Hindlimb muscle (tissue), 1 donor: ENCODE measurements around the gene NPTX1. TPM values are rescaled to one million over a fixed set of nuclear protein-coding genes. Genes with fewer than 3 reads are reported as not detected.

ENCODE experiments used
- DNase-seq: peaks from one replicate; pipeline ENCODE4 v3.0.0-alpha.2; 2013
- polyA plus RNA-seq: library from polyadenylated mRNA; unstranded; fragments of 120-200 nt; gene quantifications from one replicate; pipeline ENCODE4 v1.2.1, GENCODE V29; 2013; ENCODE audit not compliant: insufficient read length

NPTX1 gene
- polyA plus RNA-seq, 1 donor = 0.43 TPM

GRCh38 chr17:80458016-80458415 is 18.4 kb downstream of the NPTX1 start:
- DNase-seq = no peak

- DNase-seq = no peak
Observed at GRCh38 chr17:80457236-80457856, 19.1 kb downstream of the NPTX1 start.

GRCh38 chr17:80456465-80457235 is 19.8 kb downstream of the NPTX1 start:
- DNase-seq = peak; percentile 44

- DNase-seq = no peak
Observed at GRCh38 chr17:80455784-80456183, 20.6 kb downstream of the NPTX1 start.

- DNase-seq = no peak
Observed at GRCh38 chr17:80455336-80455710, 21.1 kb downstream of the NPTX1 start.

- DNase-seq = peak; percentile 98
Observed at GRCh38 chr17:80454557-80455335, 21.7 kb downstream of the NPTX1 start.

- DNase-seq = no peak
Observed at GRCh38 chr17:80453998-80454556, 22.3 kb downstream of the NPTX1 start.

GRCh38 chr17:80453126-80453997 is 23.0 kb downstream of the NPTX1 start:
- DNase-seq = no peak

GRCh38 chr17:80452173-80452915 is 24.1 kb downstream of the NPTX1 start:
- no peak for DNase-seq

- no peak for DNase-seq
Observed at GRCh38 chr17:80451104-80451775, 25.2 kb downstream of the NPTX1 start.

GRCh38 chr17:80449930-80450576 is 26.4 kb downstream of the NPTX1 start:
- DNase-seq = no peak

GRCh38 chr17:80449194-80449929 is 27.0 kb downstream of the NPTX1 start:
- no peak for DNase-seq

- DNase-seq = no peak
Observed at GRCh38 chr17:80447790-80448189, 28.6 kb downstream of the NPTX1 start.

GRCh38 chr17:80446645-80447405 is 29.6 kb downstream of the NPTX1 start:
- DNase-seq = no peak

- DNase-seq = no peak
Observed at GRCh38 chr17:80445726-80446110, 30.7 kb downstream of the NPTX1 start.

GRCh38 chr17:80445007-80445725 is 31.2 kb downstream of the NPTX1 start:
- DNase-seq = no peak

- no peak for DNase-seq
Observed at GRCh38 chr17:80444644-80444979, 31.8 kb downstream of the NPTX1 start.
